ENCODE measurements around the gene CREB3L2. TPM values are rescaled to one million over a fixed set of nuclear protein-coding genes. Genes with fewer than 3 reads are reported as not detected.

The CREB3L2 gene
- total and polyA plus RNA-seq, 7 donors = 2.2 to 14.7 (median 6.7) TPM

GRCh38 chr7:137898839-137899721, 102.8 kb downstream of the CREB3L2 start:
- intact Hi-C loops (cut with DNase I) = loop anchor here (1.0 to 2.0 kb wide), 4 partner anchors 32 to 294 kb away; no protein-coding TSS in a partner anchor
- peak; percentile 86 to 91 for DNase-seq
- WGBS, 3 donors = 6 to 14% (median 9%) methylated on average over 13 to 14 of the region's 14 CpGs
- peak; percentile 92 for TF ChIP-seq CTCF (IDR thresholded peaks at IDR 0.05)
- Histone ChIP-seq H3K36me3 (ENCODE audit: insufficient read depth in 1 of 2, low read depth in 1 of 2) (peaks cover 7 to 29% of the 10 kb centered on the region in 2 donors), H3K4me1 (peaks cover 14% of the 10 kb centered on the region), H3K9me3 (no peaks in the 10 kb centered on the region), H3K27me3 (ENCODE audit: insufficient read depth in 3 of 3, low read length in 2 of 3) (no peaks in the 10 kb centered on the region), H3K27ac (no peak overlapping the region), H3K4me3 (peak overlapping the region; percentile 28)
- ATAC-seq = peak; percentile 93 to 97 (median 96)

GRCh38 chr7:137895301-137896221, 106.3 kb downstream of the CREB3L2 start:
- ATAC-seq = no peak
- H3K4me1 ChIP-seq = peaks cover 24% of the 10 kb centered on the region
- intact Hi-C loops (cut with DNase I) = no loop called here

GRCh38 chr7:137893143-137893742, 108.6 kb downstream of the CREB3L2 start:
- TF ChIP-seq CTCF (IDR thresholded peaks at IDR 0.05) = no peak
- no peak for DNase-seq
- Histone ChIP-seq H3K9me3 (no peaks in the 10 kb centered on the region), H3K36me3 (ENCODE audit: insufficient read depth in 1 of 2, low read depth in 1 of 2) (peaks cover 2 to 14% of the 10 kb centered on the region in 2 donors), H3K27me3 (ENCODE audit: insufficient read depth in 3 of 3, low read length in 2 of 3) (no peaks in the 10 kb centered on the region), H3K4me3 (no peak overlapping the region), H3K27ac (no peak overlapping the region), H3K4me1 (peaks cover 21% of the 10 kb centered on the region)
- intact Hi-C loops (cut with DNase I) = no loop called here
- ATAC-seq = no peak

More at GRCh38 chr7:137895301-137896221, 106.3 kb downstream of the CREB3L2 start:
- Histone ChIP-seq H3K27me3 (ENCODE audit: insufficient read depth in 3 of 3, low read length in 2 of 3) (no peaks in the 10 kb centered on the region), H3K36me3 (ENCODE audit: insufficient read depth in 1 of 2, low read depth in 1 of 2) (peaks cover 2 to 21% of the 10 kb centered on the region in 2 donors), H3K4me3 (no peak overlapping the region), H3K27ac (no peak overlapping the region), H3K9me3 (no peaks in the 10 kb centered on the region)
- no peak for TF ChIP-seq CTCF (IDR thresholded peaks at IDR 0.05)
- WGBS, 3 donors = 76 to 87% (median 81%) methylated on average over 8 of the region's 8 CpGs
- no peak for DNase-seq

- Histone ChIP-seq H3K27me3 (ENCODE audit: insufficient read depth in 3 of 3, low read length in 2 of 3) (no peaks in the 10 kb centered on the region), H3K4me1 (peaks cover 21% of the 10 kb centered on the region), H3K27ac (peak overlapping the region; percentile 82), H3K4me3 (no peak overlapping the region), H3K36me3 (ENCODE audit: insufficient read depth in 1 of 2, low read depth in 1 of 2) (peaks cover 0 to 9% of the 10 kb centered on the region in 2 donors), H3K9me3 (no peaks in the 10 kb centered on the region)
- intact Hi-C loops (cut with DNase I) = no loop called here
- TF ChIP-seq CTCF (IDR thresholded peaks at IDR 0.05) = no peak
- peak; percentile 45 to 66 (median 64) for ATAC-seq
- no peak for DNase-seq
- WGBS, 3 donors = 51 to 74% (median 59%) methylated on average over 4 of the region's 4 CpGs
Observed at GRCh38 chr7:137891016-137891655, 110.8 kb downstream of the CREB3L2 start.

Data from psoas muscle (tissue), 8 donors.